ENCODE data around the gene BTNL3.
A peak's percentile ranks its signal among the peaks of the same experiment; 100 is the strongest.
"Not testable (repeated sequence)": the region's sequence is repeated elsewhere in the genome, so short reads cannot be mapped to it uniquely, and the experiment has no call there.

The BTNL3 gene

DNA sequence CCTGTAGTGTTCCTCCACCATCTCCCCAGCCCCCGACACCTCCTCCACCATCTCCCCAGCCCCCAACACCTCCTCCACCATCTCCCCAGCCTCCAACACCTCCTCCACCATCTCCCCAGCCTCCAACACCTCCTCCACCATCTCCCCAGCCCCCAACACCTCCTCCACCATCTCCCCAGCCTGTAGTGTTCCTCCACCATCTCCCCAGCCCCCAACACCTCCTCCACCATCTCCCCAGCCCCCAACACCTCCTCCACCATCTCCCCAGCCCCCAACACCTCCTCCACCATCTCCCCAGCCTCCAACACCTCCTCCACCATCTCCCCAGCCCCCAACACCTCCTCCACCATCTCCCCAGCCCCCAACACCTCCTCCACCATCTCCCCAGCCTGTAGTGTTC, 57.2 kb downstream of the BTNL3 start:
- not testable (repeated sequence) for FAIRE-seq; DNase-seq (ENCODE audit: insufficient read length, low spot score)

DNA sequence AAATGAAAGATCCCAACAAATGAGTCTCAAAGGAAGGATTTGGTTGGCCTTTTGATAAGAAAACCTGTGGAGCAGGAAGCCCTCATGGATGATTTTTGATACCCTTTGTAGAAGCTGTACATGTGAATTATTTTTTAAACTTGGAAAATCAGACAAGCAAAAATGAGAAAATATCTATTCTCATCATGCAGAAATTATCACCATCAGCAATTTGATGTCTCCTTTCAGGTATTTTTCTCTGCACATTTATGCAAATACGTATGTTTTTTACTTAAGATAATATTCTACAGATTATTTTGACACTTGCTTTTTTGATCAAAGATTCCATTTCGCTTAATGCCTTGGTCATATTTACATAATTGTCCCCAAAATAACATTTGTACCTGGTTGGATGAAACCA, 58.6 kb downstream of the BTNL3 start:
- FAIRE-seq (no peak), DNase-seq (ENCODE audit: insufficient read length, low spot score) (no peak)

DNA sequence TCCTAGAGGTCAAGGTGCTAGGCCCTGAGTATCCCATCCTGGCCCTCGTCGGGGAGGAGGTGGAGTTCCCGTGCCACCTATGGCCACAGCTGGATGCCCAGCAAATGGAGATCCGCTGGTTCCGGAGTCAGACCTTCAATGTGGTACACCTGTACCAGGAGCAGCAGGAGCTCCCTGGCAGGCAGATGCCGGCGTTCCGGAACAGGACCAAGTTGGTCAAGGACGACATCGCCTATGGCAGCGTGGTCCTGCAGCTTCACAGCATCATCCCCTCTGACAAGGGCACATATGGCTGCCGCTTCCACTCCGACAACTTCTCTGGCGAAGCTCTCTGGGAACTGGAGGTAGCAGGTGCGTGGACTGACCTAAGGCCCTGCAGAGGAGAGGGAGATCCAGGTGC, 59.3 kb downstream of the BTNL3 start:
- no peak for DNase-seq (ENCODE audit: insufficient read length, low spot score)
- FAIRE-seq, result no peak

DNA sequence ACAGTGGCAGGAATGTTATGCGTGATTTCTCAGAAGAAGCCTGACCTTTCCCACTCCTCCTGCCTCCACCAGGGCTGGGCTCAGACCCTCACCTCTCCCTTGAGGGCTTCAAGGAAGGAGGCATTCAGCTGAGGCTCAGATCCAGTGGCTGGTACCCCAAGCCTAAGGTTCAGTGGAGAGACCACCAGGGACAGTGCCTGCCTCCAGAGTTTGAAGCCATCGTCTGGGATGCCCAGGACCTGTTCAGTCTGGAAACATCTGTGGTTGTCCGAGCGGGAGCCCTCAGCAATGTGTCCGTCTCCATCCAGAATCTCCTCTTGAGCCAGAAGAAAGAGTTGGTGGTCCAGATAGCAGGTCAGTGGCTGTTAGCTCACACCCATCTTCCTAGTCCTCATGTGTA, 61.4 kb downstream of the BTNL3 start:
- no peak for FAIRE-seq

DNA sequence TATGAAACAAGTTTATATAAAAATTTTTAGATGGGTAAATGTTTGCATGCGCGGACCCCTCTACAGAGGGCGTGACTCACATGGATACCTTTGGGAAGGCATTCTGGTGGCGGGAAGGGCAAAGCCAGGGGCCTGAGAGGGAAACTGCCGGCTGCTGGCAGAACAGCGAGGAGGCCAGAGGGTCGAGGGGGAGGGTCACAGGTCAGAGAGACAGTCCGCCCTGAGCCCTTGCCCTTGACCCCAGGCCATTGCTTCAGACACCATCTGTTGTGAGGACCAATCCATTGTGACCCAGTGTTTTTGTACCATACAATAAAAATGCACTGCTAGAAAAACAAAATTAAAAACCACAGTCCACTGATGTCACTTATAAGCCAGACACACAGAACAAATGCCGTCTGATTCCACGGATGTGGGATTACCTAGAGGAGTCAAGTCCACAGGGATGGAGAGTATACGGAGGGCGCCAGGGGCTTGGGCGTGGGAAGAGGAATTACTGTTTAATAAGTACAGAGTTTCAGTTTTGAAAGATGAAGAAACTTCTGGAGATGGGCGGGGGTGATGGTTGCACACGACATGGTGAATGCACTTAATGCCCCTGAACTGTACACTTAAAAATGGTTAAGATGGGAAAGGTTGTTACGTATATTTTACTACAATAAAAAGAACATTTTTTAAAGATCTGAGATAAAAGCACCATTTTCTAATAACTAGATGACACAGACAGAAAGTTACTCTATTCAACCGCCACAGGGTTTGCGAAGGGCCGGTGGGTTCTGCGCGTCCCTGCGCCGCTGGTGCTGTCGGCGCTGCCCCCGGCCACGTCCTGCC, 63.4 kb downstream of the BTNL3 start:
- DNase-seq (ENCODE audit: insufficient read length, low spot score) (no peak), FAIRE-seq (peak; percentile 61)

More for the DNA sequence above, 61.4 kb downstream of the BTNL3 start:
- DNase-seq (ENCODE audit: insufficient read length, low spot score), result no peak

DNA sequence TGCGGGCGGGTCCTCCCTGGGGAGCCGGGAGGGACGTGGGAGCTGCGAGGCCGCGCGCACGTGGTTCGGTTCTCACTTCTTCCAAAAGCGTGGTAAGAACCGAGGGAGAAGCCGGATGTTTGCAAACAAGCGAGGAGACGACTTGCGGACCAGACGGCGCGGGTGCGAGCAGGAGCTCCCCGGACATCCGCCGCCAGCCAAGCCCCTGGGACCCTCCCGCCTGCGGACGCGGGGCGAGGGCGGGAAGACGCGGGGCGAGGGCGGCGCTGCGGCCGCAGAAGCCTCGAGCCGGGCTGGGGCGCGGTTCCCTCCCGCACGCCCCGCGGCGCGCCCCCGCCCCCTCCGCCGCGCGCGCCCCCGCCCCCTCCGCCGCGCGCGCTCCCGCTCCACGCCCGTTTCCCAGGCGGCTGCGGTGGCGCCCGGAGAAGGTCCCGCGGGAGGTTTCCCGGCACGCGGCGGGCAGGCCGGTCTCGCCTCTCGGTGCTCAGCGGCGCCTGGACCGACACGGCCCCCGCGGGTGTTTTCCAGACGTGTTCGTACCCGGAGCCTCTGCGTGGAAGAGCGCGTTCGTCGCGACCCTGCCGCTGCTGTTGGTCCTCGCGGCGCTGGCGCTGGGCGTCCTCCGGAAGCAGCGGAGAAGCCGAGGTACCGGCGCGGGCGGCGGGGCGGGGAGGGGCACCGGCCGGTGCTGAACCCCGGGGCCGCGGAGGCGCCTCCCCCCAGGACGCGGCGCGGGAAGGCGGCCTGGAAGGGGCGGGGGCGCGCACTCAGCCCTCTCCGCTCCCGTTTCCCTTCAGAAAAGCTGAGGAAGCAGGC, 64.2 kb downstream of the BTNL3 start:
- FAIRE-seq, result no peak
- peak; percentile 46 for DNase-seq (ENCODE audit: insufficient read length, low spot score)

DNA sequence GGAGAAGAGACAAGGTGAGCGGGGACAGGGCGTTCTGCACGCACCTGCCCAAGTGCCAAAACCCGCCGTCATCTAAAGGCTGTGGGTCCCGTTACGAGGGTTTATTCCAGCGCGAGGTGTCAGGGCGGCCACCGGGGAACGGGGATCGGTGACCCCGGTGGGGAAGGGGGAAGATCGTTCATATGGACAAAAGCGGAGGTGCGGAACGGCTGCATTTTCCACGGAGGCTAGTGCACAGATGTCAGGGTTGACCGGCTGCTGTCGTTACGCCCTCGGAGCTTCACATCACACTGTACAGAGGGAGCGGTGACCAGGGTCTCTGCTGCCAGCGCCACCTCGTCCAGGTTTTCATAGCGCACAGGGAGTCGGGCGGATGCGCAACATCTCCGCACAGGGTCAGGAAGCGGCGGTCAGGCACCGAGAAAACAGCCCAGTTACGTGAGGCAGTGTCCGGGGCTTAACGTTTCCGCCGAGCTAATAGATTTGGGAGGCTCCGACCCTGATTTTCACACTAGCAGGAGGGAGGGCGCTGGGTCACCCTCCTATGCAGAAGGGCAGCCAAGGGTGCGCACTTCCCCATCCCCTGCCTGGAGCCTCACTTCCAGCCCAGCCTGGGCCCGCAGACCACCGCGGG, 65.0 kb downstream of the BTNL3 start:
- DNase-seq (ENCODE audit: insufficient read length, low spot score) (no peak), FAIRE-seq (no peak)

DNA sequence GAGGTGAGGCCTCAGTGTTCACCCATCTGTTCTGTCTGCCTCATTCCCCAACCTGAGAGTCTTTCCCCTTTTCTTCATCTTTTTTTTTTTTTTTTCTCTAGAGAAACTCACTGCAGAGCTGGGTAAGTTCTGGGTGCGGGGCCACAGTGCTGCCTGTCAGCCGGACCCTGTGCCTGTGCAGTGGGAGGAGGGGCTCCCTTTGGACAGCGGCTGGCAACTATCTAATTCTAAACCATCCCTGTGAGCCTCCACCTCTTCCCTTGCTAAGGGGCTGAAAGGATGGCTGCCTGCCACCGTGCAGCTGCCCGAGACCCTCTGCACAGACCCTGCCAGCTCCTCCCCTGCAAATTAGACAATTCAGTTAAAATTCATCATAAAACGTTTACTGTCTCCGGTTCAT, 65.5 kb downstream of the BTNL3 start:
- DNase-seq (ENCODE audit: insufficient read length, low spot score), result no peak

DNA sequence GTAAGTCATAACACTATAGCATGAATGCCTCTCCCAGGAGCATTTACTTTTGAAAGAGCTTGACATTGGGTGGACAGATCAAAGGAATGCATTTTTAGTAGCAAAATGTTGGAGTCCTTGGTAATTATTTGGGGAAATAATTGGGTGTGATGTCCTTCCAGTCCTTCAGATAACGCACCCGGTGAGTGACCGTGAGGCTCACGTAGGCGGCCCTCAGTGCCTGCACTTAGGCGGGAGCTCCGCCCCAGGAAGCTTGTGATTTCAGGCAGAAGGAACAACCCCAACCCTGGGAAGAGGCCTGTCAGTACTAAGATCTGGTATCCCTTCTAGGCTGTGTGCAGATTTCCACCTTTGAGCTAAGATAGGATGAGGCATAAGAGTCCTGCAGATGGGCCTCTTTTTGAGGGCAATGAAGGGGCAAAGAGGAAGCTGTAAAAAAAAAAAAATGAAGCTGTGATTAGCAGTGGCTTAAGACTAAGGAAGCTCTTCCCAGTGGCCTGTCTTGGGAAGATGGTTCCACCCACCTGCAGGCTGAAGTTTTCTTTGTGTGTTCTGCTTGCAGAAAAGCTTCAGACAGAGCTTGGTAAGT, 66.3 kb downstream of the BTNL3 start:
- FAIRE-seq, result no peak

More for the DNA sequence above, 65.5 kb downstream of the BTNL3 start:
- FAIRE-seq, result no peak

More for the DNA sequence above, 66.3 kb downstream of the BTNL3 start:
- DNase-seq (ENCODE audit: insufficient read length, low spot score), result no peak

Measured in GM19239 (cell line).